ENCODE results near the gene NCOR2.

DNA sequence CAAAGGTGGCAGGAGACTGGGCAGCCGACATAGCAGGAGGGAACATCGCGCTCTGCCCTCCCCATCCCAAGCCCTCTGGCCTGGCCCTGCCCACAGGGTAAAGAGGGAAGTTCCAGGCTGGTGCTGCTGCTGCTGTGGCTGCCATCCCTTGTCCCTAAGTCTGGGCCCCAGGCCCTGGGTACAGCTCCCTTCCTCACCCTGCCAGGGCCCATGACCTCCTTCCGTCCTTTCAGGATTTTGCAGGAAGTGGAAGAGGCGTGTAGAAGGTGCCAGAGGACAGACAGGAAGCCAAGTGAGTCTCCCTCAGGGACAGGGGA is 14.7 kb upstream of the NCOR2 start:
- TF ChIP-seq, protein P1, sequence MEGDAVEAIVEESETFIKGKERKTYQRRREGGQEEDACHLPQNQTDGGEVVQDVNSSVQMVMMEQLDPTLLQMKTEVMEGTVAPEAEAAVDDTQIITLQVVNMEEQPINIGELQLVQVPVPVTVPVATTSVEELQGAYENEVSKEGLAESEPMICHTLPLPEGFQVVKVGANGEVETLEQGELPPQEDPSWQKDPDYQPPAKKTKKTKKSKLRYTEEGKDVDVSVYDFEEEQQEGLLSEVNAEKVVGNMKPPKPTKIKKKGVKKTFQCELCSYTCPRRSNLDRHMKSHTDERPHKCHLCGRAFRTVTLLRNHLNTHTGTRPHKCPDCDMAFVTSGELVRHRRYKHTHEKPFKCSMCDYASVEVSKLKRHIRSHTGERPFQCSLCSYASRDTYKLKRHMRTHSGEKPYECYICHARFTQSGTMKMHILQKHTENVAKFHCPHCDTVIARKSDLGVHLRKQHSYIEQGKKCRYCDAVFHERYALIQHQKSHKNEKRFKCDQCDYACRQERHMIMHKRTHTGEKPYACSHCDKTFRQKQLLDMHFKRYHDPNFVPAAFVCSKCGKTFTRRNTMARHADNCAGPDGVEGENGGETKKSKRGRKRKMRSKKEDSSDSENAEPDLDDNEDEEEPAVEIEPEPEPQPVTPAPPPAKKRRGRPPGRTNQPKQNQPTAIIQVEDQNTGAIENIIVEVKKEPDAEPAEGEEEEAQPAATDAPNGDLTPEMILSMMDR (IDR thresholded peaks at IDR 0.05) = no peak
- TF ChIP-seq POLR2A (IDR thresholded peaks at IDR 0.05) = no peak

Measured in heart left ventricle (tissue), 13 donors.